Parathyroid adenoma (tissue), 2 donors: ENCODE data around the gene BRPF3.

Source experiments
- H2AFZ ChIP-seq: fragments of 300-600 bp; sonication (generic); one replicate; pipeline ENCODE4 v1.7.0; 2017; ENCODE audit warnings: antibody characterized with exemption, mild to moderate bottlenecking
- H3K27ac ChIP-seq: fragments of 300-600 bp; sonication (generic); one replicate; pipeline ENCODE4 v1.7.0; 2017
- H3K27me3 ChIP-seq: fragments of 300-600 bp; sonication (generic); one replicate; pipeline ENCODE4 v1.7.0; 2017; ENCODE audit warnings: low read length; ENCODE audit not compliant: control insufficient read depth, insufficient read depth
- H3K36me3 ChIP-seq: fragments of 300-600 bp; sonication (generic); one replicate; pipeline ENCODE4 v1.7.0; 2017; ENCODE audit warnings: low read length; ENCODE audit not compliant: control insufficient read depth, insufficient read depth
- H3K4me1 ChIP-seq: fragments of 300-600 bp; sonication (generic); one replicate; pipeline ENCODE4 v1.7.0; 2017; ENCODE audit warnings: control low read depth
- H3K4me2 ChIP-seq: fragments of 300-600 bp; sonication (generic); one replicate; pipeline ENCODE4 v1.7.0; 2017; ENCODE audit warnings: low read length
- H3K4me3 ChIP-seq: fragments of 300-600 bp; sonication (generic); one replicate; pipeline ENCODE4 v1.7.0; 2017; ENCODE audit warnings: low read depth, low read length
- H3K79me2 ChIP-seq: fragments of 300-600 bp; sonication (generic); one replicate; pipeline ENCODE4 v1.7.0; 2017; ENCODE audit warnings: control low read depth
- H3K9ac ChIP-seq: fragments of 300-600 bp; sonication (generic); one replicate; pipeline ENCODE4 v1.7.0; 2017; ENCODE audit warnings: mild to moderate bottlenecking
- H3K9me3 ChIP-seq: fragments of 300-600 bp; sonication (generic); one replicate; pipeline ENCODE4 v1.7.0; 2017; ENCODE audit warnings: low read length; ENCODE audit not compliant: control insufficient read depth
- TF ChIP-seq, protein P1 (sequence below): fragments of 300-600 bp; sonication (generic); IDR thresholded peaks from one replicate; pipeline ENCODE4 v1.7.0; 2017; ENCODE audit warnings: antibody characterized with exemption, mild to moderate bottlenecking
- donor health status: primary hyperparathyroidism.

BRPF3 gene

DNA sequence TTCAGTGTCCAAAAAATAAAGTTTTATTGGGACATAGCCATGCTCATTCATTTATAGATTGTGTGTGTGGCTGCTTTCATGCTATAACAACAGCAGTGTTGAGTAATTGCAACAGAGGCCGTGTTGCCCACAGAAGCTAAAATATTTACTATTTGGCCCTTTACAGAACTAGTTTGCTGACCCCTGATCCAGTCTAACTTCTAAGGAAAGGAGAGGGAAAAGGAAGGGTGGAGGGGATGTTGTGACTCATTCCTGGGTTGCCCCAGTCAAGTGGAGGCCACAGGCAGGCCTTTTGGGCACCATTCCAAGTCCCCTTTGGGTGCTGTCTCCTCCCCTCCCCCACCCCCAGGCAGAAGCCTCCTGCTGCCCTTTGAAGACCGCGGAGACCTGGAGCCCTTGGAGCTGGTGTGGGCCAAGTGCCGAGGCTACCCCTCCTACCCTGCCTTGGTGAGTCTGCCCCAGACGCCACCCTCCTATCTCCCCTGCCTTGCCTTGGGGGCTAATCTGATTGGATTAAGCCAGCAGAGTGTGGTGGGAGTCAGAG, 28.4 kb downstream of the BRPF3 start:
- Histone ChIP-seq H3K27me3 (no peaks in the 10 kb centered on the region), H3K36me3 (no peaks in the 10 kb centered on the region), H3K4me1 (no peaks in the 10 kb centered on the region), H3K79me2 (no peaks in the 10 kb centered on the region), H3K4me3 (no peak overlapping the region), H3K9me3 (no peaks in the 10 kb centered on the region), H2AFZ (no peak overlapping the region), H3K4me2 (no peak overlapping the region), H3K9ac (no peak overlapping the region), H3K27ac (no peak overlapping the region)
- TF ChIP-seq, protein P1, sequence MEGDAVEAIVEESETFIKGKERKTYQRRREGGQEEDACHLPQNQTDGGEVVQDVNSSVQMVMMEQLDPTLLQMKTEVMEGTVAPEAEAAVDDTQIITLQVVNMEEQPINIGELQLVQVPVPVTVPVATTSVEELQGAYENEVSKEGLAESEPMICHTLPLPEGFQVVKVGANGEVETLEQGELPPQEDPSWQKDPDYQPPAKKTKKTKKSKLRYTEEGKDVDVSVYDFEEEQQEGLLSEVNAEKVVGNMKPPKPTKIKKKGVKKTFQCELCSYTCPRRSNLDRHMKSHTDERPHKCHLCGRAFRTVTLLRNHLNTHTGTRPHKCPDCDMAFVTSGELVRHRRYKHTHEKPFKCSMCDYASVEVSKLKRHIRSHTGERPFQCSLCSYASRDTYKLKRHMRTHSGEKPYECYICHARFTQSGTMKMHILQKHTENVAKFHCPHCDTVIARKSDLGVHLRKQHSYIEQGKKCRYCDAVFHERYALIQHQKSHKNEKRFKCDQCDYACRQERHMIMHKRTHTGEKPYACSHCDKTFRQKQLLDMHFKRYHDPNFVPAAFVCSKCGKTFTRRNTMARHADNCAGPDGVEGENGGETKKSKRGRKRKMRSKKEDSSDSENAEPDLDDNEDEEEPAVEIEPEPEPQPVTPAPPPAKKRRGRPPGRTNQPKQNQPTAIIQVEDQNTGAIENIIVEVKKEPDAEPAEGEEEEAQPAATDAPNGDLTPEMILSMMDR: no peak

GRCh38 chr6:36226438-36227047, 30.0 kb downstream of the BRPF3 start:
- Histone ChIP-seq H2AFZ (no peak overlapping the region), H3K36me3 (no peaks in the 10 kb centered on the region), H3K9me3 (no peaks in the 10 kb centered on the region), H3K4me2 (no peak overlapping the region), H3K27ac (no peak overlapping the region), H3K9ac (no peak overlapping the region), H3K4me3 (no peak overlapping the region), H3K4me1 (no peaks in the 10 kb centered on the region), H3K79me2 (no peaks in the 10 kb centered on the region), H3K27me3 (no peaks in the 10 kb centered on the region)
- TF ChIP-seq, protein P1: no peak

DNA sequence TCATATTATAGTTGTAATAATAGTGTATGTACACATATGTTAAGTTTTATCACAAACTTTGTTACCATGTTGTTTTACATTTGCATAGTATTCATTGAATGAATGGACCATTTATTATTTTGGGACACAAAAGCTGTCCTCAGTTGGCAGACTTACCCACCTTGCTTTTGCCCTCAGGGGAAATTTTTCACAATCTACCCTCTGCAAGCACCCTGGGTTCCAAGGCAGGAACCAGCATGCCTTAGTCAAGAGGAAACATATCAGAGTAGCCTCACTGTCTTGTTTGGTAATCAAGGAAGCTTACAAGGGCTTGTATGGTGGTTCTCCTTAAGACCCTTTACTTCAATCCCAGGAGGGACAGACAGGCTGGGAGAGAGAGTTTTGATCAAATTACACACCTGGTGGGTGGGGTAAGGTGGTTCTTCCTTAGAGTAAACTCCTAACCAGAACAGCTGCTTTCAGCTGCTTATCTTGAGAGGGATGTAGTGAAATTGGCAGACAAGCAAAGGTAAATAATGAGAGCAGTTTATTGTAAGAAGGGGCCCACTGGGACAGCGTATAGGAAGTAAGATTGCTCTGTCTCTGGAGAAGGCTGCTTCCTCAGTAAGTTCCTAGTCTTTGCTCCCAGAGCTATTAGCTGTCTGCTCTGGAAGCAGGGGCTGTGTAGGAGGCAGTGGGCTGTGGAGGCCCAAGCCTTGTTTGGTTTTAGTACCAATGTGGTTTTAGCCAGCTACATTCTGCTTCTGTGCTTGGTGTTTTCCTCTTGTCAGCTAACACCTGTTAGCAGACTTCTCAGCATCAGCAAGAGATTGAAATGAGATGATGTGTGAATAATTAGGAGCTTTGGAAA, 31.1 kb downstream of the BRPF3 start:
- no peaks in the 10 kb centered on the region for H3K79me2 ChIP-seq
- H3K36me3 ChIP-seq: no peaks in the 10 kb centered on the region
- no peak overlapping the region for H3K4me2 ChIP-seq
- H3K27me3 ChIP-seq: no peaks in the 10 kb centered on the region
- no peak overlapping the region for H2AFZ ChIP-seq
- H3K9me3 ChIP-seq: no peaks in the 10 kb centered on the region
- no peaks in the 10 kb centered on the region for H3K4me1 ChIP-seq
- no peak overlapping the region for H3K4me3 ChIP-seq
- H3K27ac ChIP-seq: no peak overlapping the region
- no peak overlapping the region for H3K9ac ChIP-seq
- TF ChIP-seq, protein P1: no peak

DNA sequence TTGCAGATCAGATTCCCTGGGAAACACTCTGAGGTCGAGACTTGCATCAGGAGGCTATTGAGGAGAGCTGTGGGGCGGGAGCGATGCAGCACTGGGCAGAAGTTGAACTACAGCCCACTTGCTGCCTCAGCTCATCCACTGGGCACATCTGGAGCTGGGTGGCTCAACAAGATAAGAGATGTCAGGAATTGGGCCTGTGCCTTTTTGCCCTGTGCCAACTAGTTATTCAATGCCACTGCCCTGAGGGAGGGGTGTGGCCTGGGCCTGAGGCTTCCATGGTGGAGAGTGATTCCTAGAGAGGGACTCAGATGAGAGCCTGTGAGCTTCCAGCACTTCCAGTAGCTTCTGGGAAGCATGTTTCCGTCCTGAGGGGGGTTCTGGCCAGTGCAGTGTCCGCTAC, 32.7 kb downstream of the BRPF3 start:
- no peak overlapping the region for H3K4me2 ChIP-seq
- no peak overlapping the region for H3K27ac ChIP-seq
- no peak overlapping the region for H3K9ac ChIP-seq
- H2AFZ ChIP-seq: no peak overlapping the region
- no peak overlapping the region for H3K4me3 ChIP-seq
- no peaks in the 10 kb centered on the region for H3K9me3 ChIP-seq
- H3K4me1 ChIP-seq: no peaks in the 10 kb centered on the region
- H3K36me3 ChIP-seq: no peaks in the 10 kb centered on the region
- no peaks in the 10 kb centered on the region for H3K79me2 ChIP-seq
- TF ChIP-seq, protein P1: no peak
- no peaks in the 10 kb centered on the region for H3K27me3 ChIP-seq
